Karpas-422 (cell line): ENCODE measurements around the gene RNF217. TPM values are rescaled to one million over a fixed set of nuclear protein-coding genes. Genes with fewer than 3 reads are reported as not detected.

ENCODE experiments used
- DNase-seq: peaks from one replicate; pipeline ENCODE4 v3.0.0-alpha.2; 2015
- H2AFZ ChIP-seq: fragments of 200-600 bp; sonication (generic); 2 replicates; pipeline ENCODE4 v1.6.1; 2014; ENCODE audit warnings: antibody characterized with exemption, low read length, mixed read lengths
- H3K27ac ChIP-seq: fragments of 200-600 bp; sonication (generic); 2 replicates; pipeline ENCODE4 v1.5.1; 2014; ENCODE audit warnings: mild to moderate bottlenecking, low read length, moderate library complexity
- H3K27me3 ChIP-seq: fragments of 200-600 bp; sonication (generic); 2 replicates; pipeline ENCODE4 v1.6.1; 2014; ENCODE audit warnings: low read length, mixed read lengths
- H3K36me3 ChIP-seq: fragments of 200-600 bp; sonication (generic); 2 replicates; pipeline ENCODE4 v1.6.1; 2014; ENCODE audit warnings: low read length, mixed read lengths; ENCODE audit not compliant: insufficient read depth
- H3K4me1 ChIP-seq: fragments of 200-600 bp; sonication (generic); 2 replicates; pipeline ENCODE4 v1.6.1; 2014; ENCODE audit warnings: mild to moderate bottlenecking, low read length, mixed read lengths
- H3K4me2 ChIP-seq: fragments of 200-600 bp; sonication (generic); 2 replicates; pipeline ENCODE4 v1.6.1; 2014; ENCODE audit warnings: low read length, low read depth, mild to moderate bottlenecking; ENCODE audit not compliant: poor library complexity, severe bottlenecking
- H3K4me3 ChIP-seq: fragments of 200-600 bp; sonication (generic); 2 replicates; pipeline ENCODE4 v1.5.1; 2014; ENCODE audit warnings: mild to moderate bottlenecking, antibody characterized with exemption, low read length, mixed read lengths
- H3K79me2 ChIP-seq: fragments of 200-600 bp; sonication (generic); 2 replicates; pipeline ENCODE4 v1.6.1; 2014; ENCODE audit warnings: mild to moderate bottlenecking, low read length, mixed read lengths
- H3K9ac ChIP-seq: fragments of 200-600 bp; sonication (generic); 2 replicates; pipeline ENCODE4 v1.6.0; 2014; ENCODE audit warnings: low read length
- H3K9me2 ChIP-seq: fragments of 200-600 bp; sonication (generic), shearing (Covaris generic); replicated peaks from 2 replicates; pipeline ENCODE4 v1.6.0; 2014; ENCODE audit warnings: mild to moderate bottlenecking, low read length, moderate library complexity; ENCODE audit not compliant: insufficient read depth
- H3K9me3 ChIP-seq: fragments of 300-700, 200-600 bp; sonication (generic); 2 replicates; pipeline ENCODE4 v1.6.1; 2014; ENCODE audit warnings: low read length, mixed read lengths
- H4K20me1 ChIP-seq: fragments of 200-600 bp; sonication (generic); 2 replicates; pipeline ENCODE4 v1.6.1; 2014; ENCODE audit warnings: mild to moderate bottlenecking, antibody characterized with exemption, low read length, low read depth; ENCODE audit not compliant: insufficient read depth
- total RNA-seq: library from RNA; depleted of rRNA; stranded (reverse); fragments of >200 nt; shearing (Covaris generic); gene quantifications from 2 replicates; pipeline ENCODE4 v1.2.3, GENCODE V29; 2014; ENCODE audit warnings: low replicate concordance

Gene RNF217
- total RNA-seq, 1 experiment from 2014 or later = not detected

DNA sequence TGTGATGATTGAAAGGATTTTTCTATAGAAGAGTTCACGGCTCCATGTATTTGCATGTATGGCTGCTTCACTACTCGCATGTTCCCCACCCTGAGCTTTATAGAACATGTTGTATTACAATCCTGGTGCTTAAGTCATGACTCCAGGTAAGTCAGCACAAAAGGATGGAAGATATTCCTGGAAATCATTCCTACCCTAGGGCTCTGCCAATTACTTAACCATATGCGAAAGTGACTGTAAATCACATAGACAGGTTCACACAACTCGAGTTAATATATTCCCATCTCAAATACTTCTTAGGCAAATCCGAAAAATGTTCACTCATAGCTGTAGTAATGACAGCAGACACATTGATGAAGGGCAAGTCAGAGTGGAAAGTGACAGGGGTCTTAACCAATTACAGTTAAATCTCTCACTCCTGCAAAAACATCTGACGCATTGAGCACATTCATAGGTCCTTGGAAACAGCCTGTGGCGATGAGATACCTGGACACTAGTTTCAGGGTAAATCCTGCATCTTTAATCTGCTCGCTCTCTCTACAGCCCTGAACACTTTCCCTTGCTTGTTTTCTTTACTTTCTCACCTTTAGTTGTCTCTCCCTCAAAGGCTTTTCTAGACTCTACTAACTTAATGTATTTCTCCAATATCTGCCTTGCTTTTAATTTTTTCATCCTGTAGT is 35.1 kb downstream of the RNF217 start:
- H3K9me3 ChIP-seq = no peaks in the 10 kb centered on the region
- H3K79me2 ChIP-seq = no peaks in the 10 kb centered on the region

DNA sequence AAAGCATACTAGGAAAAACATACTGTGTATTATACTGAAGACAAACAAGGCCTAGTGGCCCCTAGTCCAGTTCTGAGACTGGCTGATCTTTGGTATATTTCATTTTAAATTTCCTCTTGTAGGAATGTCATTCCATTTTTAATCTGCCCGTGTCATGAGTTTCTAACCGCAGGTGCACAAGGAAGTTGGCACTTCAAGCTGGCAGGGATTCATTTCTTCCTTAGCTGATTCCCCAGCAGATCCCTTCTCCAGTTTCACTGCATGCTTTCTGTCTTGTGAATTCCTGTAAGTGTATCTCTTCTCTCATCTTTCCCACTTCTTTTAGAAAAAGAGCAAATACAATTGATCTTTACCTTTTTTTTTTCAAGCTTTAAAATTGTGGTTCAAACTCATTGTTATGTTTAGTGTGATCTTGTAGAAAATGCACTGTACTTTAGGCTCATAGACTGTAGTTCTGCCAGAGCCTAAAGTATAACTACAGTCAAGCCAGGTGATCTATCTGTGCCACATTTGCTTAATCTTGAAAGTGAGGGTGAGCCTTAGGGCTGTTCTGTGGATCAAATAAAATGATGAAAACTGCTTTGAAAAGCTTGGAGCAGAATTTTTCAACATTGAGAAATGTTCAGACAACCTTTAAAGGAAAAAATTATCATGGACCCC is 37.0 kb downstream of the RNF217 start:
- Histone ChIP-seq H3K9me2 (no peaks in the 10 kb centered on the region), H3K79me2 (no peaks in the 10 kb centered on the region), H3K27ac (no peak overlapping the region), H3K4me1 (no peaks in the 10 kb centered on the region), H2AFZ (no peak overlapping the region), H3K27me3 (no peaks in the 10 kb centered on the region), H3K9ac (no peak overlapping the region), H3K9me3 (no peaks in the 10 kb centered on the region), H4K20me1 (no peaks in the 10 kb centered on the region), H3K4me2 (no peak overlapping the region), H3K36me3 (no peaks in the 10 kb centered on the region), H3K4me3 (no peak overlapping the region)
- DNase-seq = no peak

More for the DNA sequence above, 35.1 kb downstream of the RNF217 start:
- Histone ChIP-seq H3K9me2 (no peaks in the 10 kb centered on the region), H3K27ac (no peak overlapping the region), H3K9ac (no peak overlapping the region), H3K4me2 (no peak overlapping the region), H3K27me3 (no peaks in the 10 kb centered on the region), H3K36me3 (no peaks in the 10 kb centered on the region), H2AFZ (no peak overlapping the region), H3K4me3 (no peak overlapping the region), H3K4me1 (peaks cover under 1% of the 10 kb centered on the region; the same call in 1 of the 2 replicates), H4K20me1 (no peaks in the 10 kb centered on the region)
- DNase-seq = no peak

DNA sequence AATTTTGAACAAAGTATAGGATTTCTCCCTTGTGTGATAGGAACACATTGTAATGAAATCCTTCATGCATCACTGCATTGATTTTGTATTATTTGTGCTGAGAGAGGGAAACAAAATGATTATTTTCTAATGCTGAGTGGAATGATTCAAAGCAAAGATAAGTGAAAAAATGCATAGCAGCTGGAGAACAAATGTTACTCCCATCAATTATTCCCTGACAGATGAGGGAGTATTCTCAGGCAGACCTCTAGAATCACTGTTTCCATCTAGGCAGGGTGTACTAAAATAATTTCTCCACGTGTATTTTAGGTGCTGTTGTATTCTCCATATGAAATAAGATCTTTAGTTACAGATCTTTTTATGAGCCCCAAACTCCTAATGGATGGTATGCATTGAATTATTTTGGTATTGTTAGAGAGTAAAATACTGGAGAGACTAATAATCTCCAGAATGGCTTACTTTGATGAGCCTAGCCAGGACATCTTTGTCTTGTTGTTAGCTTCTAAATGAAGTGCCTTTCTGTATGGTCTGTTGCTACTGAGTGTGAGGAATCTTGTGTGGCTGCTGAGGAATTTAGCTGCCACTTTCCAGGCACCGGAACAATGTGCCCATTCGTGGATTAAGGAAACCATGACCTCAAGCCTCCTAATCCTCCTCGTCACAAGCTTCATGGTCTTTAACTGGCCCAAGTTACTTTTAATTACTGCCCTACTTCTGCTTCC is 39.6 kb downstream of the RNF217 start:
- DNase-seq = no peak
- Histone ChIP-seq H3K4me3 (no peak overlapping the region), H3K79me2 (no peaks in the 10 kb centered on the region), H3K27me3 (no peaks in the 10 kb centered on the region), H3K9me3 (no peaks in the 10 kb centered on the region), H3K4me1 (no peaks in the 10 kb centered on the region), H2AFZ (no peak overlapping the region), H3K4me2 (no peak overlapping the region), H3K9ac (no peak overlapping the region), H3K9me2 (no peaks in the 10 kb centered on the region), H3K27ac (no peak overlapping the region), H3K36me3 (no peaks in the 10 kb centered on the region), H4K20me1 (no peaks in the 10 kb centered on the region)

DNA sequence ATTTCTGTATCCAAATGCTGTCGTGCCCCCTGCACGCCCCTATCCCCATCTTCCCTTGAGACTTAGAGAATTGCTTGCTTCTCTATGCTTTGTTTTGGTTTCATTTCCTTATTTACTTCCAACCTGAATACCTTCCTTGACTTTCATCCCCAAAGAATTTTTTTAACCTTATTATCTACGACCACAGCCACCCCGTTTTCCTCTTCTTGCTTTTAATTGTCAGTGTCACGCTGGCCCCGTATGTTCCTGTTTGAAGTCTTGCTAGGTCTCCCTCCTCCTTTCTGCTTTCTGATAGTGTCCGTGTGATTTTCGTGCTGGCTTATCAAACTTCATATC is 40.1 kb downstream of the RNF217 start:
- no peaks in the 10 kb centered on the region for H3K36me3 ChIP-seq
- no peak overlapping the region for H2AFZ ChIP-seq
- no peaks in the 10 kb centered on the region for H3K9me3 ChIP-seq
- H3K27me3 ChIP-seq = no peaks in the 10 kb centered on the region
- no peaks in the 10 kb centered on the region for H3K9me2 ChIP-seq
- no peak for DNase-seq
- H3K79me2 ChIP-seq = no peaks in the 10 kb centered on the region
- H3K9ac ChIP-seq = no peak overlapping the region
- H3K4me1 ChIP-seq = no peaks in the 10 kb centered on the region
- no peak overlapping the region for H3K27ac ChIP-seq
- H4K20me1 ChIP-seq = no peaks in the 10 kb centered on the region
- no peak overlapping the region for H3K4me2 ChIP-seq
- no peak overlapping the region for H3K4me3 ChIP-seq

DNA sequence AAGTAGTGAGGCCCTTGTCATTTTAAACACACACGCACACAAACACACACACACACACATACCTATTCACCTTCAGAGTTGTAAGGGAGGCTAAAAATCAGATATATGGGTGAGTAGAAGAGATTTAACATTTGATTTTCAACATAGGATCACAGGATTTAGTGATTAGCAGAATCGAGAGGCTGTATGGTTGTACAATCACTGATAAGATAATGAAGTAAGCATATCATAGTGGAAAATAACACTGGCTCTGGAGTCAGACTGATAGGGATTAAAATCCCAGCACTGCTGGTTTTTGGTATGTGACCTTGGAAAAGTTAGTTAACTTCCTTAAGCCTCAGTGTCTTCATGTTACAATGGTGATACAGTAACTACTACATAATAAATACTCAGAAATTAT is 40.8 kb downstream of the RNF217 start:
- no peak for DNase-seq
- no peak overlapping the region for H3K4me2 ChIP-seq
- no peaks in the 10 kb centered on the region for H3K9me3 ChIP-seq
- H3K9ac ChIP-seq = no peak overlapping the region
- H2AFZ ChIP-seq = no peak overlapping the region
- H4K20me1 ChIP-seq = no peaks in the 10 kb centered on the region
- H3K4me1 ChIP-seq = no peaks in the 10 kb centered on the region
- no peak overlapping the region for H3K4me3 ChIP-seq
- no peaks in the 10 kb centered on the region for H3K79me2 ChIP-seq
- no peak overlapping the region for H3K27ac ChIP-seq
- no peaks in the 10 kb centered on the region for H3K9me2 ChIP-seq
- H3K36me3 ChIP-seq = no peaks in the 10 kb centered on the region
- H3K27me3 ChIP-seq = no peaks in the 10 kb centered on the region

DNA sequence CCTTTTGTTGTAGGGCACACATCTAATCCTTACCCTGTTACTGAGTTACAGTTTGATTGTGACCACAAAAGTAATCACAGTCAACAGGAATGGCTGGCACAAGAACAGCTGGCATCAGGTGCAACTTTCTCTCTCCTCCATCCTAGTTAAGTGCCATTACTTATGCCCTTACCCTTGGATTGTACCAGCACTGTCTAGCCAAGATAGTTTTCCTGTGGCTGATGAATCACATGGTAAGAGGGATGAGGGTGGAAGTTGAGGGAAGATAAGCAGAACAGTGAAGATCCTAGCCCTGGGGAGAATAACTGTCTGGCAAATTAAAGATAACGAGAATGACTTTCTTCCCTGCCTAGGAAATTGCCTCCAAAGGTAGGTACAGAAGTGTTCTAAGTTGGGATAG is 42.0 kb downstream of the RNF217 start:
- Histone ChIP-seq H3K4me1 (no peaks in the 10 kb centered on the region), H3K4me3 (no peak overlapping the region), H3K36me3 (no peaks in the 10 kb centered on the region), H3K9me3 (no peaks in the 10 kb centered on the region), H3K79me2 (no peaks in the 10 kb centered on the region), H4K20me1 (no peaks in the 10 kb centered on the region), H3K27ac (no peak overlapping the region), H3K27me3 (no peaks in the 10 kb centered on the region), H2AFZ (no peak overlapping the region), H3K9me2 (no peaks in the 10 kb centered on the region), H3K9ac (no peak overlapping the region), H3K4me2 (no peak overlapping the region)
- no peak for DNase-seq

DNA sequence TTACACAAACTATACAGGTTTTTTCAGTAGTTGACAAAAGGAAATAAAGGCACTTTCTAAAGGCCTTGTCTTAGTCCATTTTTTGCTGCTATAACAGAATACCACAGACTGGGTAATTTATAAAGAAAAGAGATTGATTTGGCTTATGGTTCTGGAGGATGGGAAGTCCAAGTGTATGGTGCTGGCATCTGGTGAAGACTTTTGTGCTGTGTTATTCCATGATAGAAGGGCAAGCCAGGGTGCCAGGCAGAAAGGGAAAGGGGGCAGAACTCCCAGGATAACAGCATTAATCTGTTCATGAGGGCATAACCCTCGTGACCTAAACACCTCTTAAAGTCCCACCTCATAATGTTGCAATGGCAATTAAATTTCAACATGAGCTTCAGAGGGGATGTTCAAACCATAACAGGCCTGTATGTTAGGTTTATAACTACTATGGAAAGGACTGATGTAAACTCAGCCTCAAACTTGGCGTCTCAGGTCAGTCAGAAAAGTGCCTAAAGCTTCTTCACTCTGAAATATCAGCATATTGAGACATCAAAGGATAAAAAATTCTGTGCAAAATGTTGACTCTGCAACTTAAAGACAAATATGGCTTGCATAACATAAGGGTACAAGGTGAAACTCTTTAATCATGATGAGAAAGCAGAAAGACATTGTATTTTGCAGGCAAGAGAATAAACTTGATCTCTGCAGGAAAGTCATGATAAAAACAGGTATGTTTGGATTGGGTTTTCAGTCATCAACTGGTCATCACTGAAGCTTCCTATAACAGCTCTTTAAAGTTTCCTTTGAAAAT is 42.8 kb downstream of the RNF217 start:
- H3K36me3 ChIP-seq = no peaks in the 10 kb centered on the region
- H3K4me2 ChIP-seq = no peak overlapping the region
- no peak for DNase-seq
- H3K4me3 ChIP-seq = no peak overlapping the region
- H3K27ac ChIP-seq = no peak overlapping the region
- H4K20me1 ChIP-seq = no peaks in the 10 kb centered on the region
- no peak overlapping the region for H3K9ac ChIP-seq
- no peaks in the 10 kb centered on the region for H3K9me2 ChIP-seq
- H3K79me2 ChIP-seq = no peaks in the 10 kb centered on the region
- no peaks in the 10 kb centered on the region for H3K9me3 ChIP-seq
- no peaks in the 10 kb centered on the region for H3K27me3 ChIP-seq
- no peaks in the 10 kb centered on the region for H3K4me1 ChIP-seq
- H2AFZ ChIP-seq = no peak overlapping the region

DNA sequence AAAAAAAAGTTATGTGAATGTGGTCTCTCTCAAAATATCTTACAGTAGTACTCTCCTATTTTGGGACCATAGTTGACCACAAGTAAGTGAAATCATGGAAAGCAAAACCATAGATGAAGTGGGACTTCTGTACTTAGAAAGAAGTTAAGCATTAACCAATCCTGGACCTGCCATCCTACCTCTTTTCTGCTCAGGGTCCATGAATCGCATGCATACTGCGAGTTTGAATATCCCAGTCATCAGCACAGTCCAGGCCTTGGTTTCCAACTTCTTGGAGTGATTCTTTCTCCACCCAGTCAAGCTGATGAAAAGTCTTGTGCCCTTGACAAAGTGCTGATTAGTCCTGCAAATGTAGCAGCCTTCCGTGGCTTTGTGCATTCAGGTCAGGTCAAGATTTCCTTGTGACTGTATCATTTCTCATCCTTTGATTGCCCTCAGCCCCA is 46.0 kb downstream of the RNF217 start:
- H2AFZ ChIP-seq = no peak overlapping the region
- H3K9me2 ChIP-seq = no peaks in the 10 kb centered on the region
- no peaks in the 10 kb centered on the region for H3K4me1 ChIP-seq
- H4K20me1 ChIP-seq = no peaks in the 10 kb centered on the region
- no peak overlapping the region for H3K4me3 ChIP-seq
- DNase-seq = no peak
- H3K9me3 ChIP-seq = no peaks in the 10 kb centered on the region
- no peaks in the 10 kb centered on the region for H3K36me3 ChIP-seq
- H3K27me3 ChIP-seq = no peaks in the 10 kb centered on the region
- H3K9ac ChIP-seq = no peak overlapping the region
- no peaks in the 10 kb centered on the region for H3K79me2 ChIP-seq
- H3K4me2 ChIP-seq = no peak overlapping the region
- H3K27ac ChIP-seq = no peak overlapping the region
